ENCODE results near the gene SHROOM3.

GRCh38 chr4:76659103-76659490, 224.1 kb downstream of the SHROOM3 start:
- TF ChIP-seq SP1 (IDR thresholded peaks at IDR 0.05) (no peak), BHLHE40 (IDR thresholded peaks at IDR 0.05; ENCODE audit: borderline replicate concordance) (no peak), ELF4 (IDR thresholded peaks at IDR 0.05) (no peak), SUZ12 (IDR thresholded peaks at IDR 0.05) (no peak), NFRKB (IDR thresholded peaks at IDR 0.05) (no peak), FOXK2 (IDR thresholded peaks at IDR 0.05) (no peak)
